HCT116 (cell line): Measurements from ENCODE around the gene KRT13. TPM values are rescaled to one million over a fixed set of nuclear protein-coding genes. Genes with fewer than 3 reads are reported as not detected.

Experiments used
- ATAC-seq: fragments of 200-7000 bp; cut with Tn5 transposase; 2 replicates; pipeline ENCODE4 v1.9.1; 2020; ENCODE audit warnings: mild to moderate bottlenecking, moderate library complexity
- BruUV-seq: library from RNA; stranded (reverse); fragments of 400-500 nt; replicated peaks from 2 replicates; lab custom pipeline; 2021; lab: Mats Ljungman, UMichigan
- CTCF ChIA-PET: fragments of 300-600 bp; sonication (Branson Sonifier 250); formaldehyde crosslinking; loops from one replicate; lab custom pipeline; 2021; ENCODE audit warnings: antibody characterized with exemption; lab: Charles Lee
- POLR2A ChIA-PET: fragments of 300-600, 350-600 bp; sonication (Branson Sonifier 250); formaldehyde crosslinking; loops from one replicate; lab custom pipeline; 2021; ENCODE audit warnings: antibody characterized with exemption; lab: Charles Lee
- RAD21 ChIA-PET, 2 experiments: fragments of 300-600 bp; sonication (Branson Sonifier 250); formaldehyde crosslinking; loops; one replicate each; lab custom pipeline; 2023; ENCODE audit warnings: low total read pairs in 2 of 2; ENCODE audit not compliant: uncharacterized antibody in 2 of 2, unreplicated experiment in 2 of 2, low non-redundant PET in 1 of 2; lab: Charles Lee
- DNase-seq: peaks from one replicate; pipeline ENCODE4 v3.0.0-alpha.2; 2010; ENCODE audit warnings: low read depth, low spot score
- H2AFZ ChIP-seq: fragments of 200-600 bp; shearing (Covaris generic), sonication (generic); 2 replicates; pipeline ENCODE4 v1.6.1; 2017; ENCODE audit warnings: low read depth, mixed run types, mixed read lengths, antibody characterized with exemption, low read length; ENCODE audit not compliant: poor library complexity, severe bottlenecking
- H3K27ac ChIP-seq: 2 replicates; pipeline ENCODE4 v1.5.1; 2012; ENCODE audit warnings: low read depth, low read length
- H3K27me3 ChIP-seq: fragments of 200-600 bp; sonication (generic); 2 replicates; pipeline ENCODE4 v1.6.1; 2016; ENCODE audit warnings: mixed run types, low read length, mixed read lengths; ENCODE audit not compliant: insufficient read depth
- H3K36me3 ChIP-seq, 2 experiments: fragments of 200-500 bp in 1 of 2; fragments of 200-600 bp in 1 of 2; sonication (Bioruptor generic) in 1 of 2; sonication (generic) in 1 of 2; 2 replicates each; pipeline versions ENCODE4 v1.5.1 to v1.6.1; 2014 to 2016; ENCODE audit warnings: low read length in 2 of 2, inconsistent platforms in 1 of 2, mixed read lengths in 1 of 2, mixed run types in 1 of 2; ENCODE audit not compliant: insufficient read depth in 2 of 2, control insufficient read depth in 1 of 2
- H3K4me1 ChIP-seq, 2 experiments: fragments of 200-600 bp in 1 of 2; sonication (generic) in 1 of 2; 2 replicates each; pipeline versions ENCODE4 v1.5.1 to v1.6.1; 2012 to 2017; ENCODE audit warnings: low read length in 2 of 2, inconsistent platforms in 1 of 2, mild to moderate bottlenecking in 1 of 2, mixed read lengths in 1 of 2, mixed run types in 1 of 2, moderate library complexity in 1 of 2; ENCODE audit not compliant: insufficient read depth in 2 of 2, control insufficient read depth in 1 of 2
- H3K4me2 ChIP-seq: fragments of 200-600 bp; sonication (generic); 2 replicates; pipeline ENCODE4 v1.6.1; 2017; ENCODE audit warnings: mixed run types, low read length, mixed read lengths
- H3K4me3 ChIP-seq, 2 experiments: fragments of 200-600 bp in 1 of 2; sonication (generic) in 1 of 2; replicated peaks in 1 of 2; 2 replicates each; pipeline ENCODE4 v1.5.1; 2011 to 2016; ENCODE audit warnings: low read length in 2 of 2, control low read depth in 1 of 2, low read depth in 1 of 2, mild to moderate bottlenecking in 1 of 2, mixed read lengths in 1 of 2, mixed run types in 1 of 2
- H3K79me2 ChIP-seq: fragments of 200-600 bp; sonication (generic); 2 replicates; pipeline ENCODE4 v1.6.1; 2017; ENCODE audit warnings: mild to moderate bottlenecking, mixed run types, low read length, moderate library complexity, mixed read lengths; ENCODE audit not compliant: insufficient read depth
- H3K9ac ChIP-seq: fragments of 200-600 bp; sonication (generic); 2 replicates; pipeline ENCODE4 v1.6.1; 2016; ENCODE audit warnings: low read length, mixed read lengths
- H3K9me2 ChIP-seq: fragments of 200-600 bp; sonication (generic), shearing (Covaris generic); 2 replicates; pipeline ENCODE4 v1.6.1; 2017; ENCODE audit warnings: mixed run types, mild to moderate bottlenecking, moderate library complexity; ENCODE audit not compliant: insufficient read depth
- H3K9me3 ChIP-seq, 2 experiments: fragments of 200-500 bp in 1 of 2; fragments of 200-600 bp in 1 of 2; sonication (Bioruptor generic) in 1 of 2; sonication (generic) in 1 of 2; 2 replicates each; pipeline ENCODE4 v1.6.1; 2014 to 2017; ENCODE audit warnings: low read length in 2 of 2, mixed read lengths in 2 of 2, inconsistent platforms in 1 of 2, low read depth in 1 of 2, mild to moderate bottlenecking in 1 of 2, mixed run types in 1 of 2, moderate library complexity in 1 of 2; ENCODE audit not compliant: control insufficient read depth in 1 of 2, insufficient read depth in 1 of 2
- H4K20me1 ChIP-seq: fragments of 200-600 bp; sonication (generic), shearing (Covaris generic); 2 replicates; pipeline ENCODE4 v1.6.1; 2017; ENCODE audit warnings: mixed run types, mild to moderate bottlenecking, moderate library complexity; ENCODE audit not compliant: insufficient read depth
- CBX3 ChIP-seq: IDR thresholded peaks from 2 replicates; pipeline ENCODE4 v1.6.1; 2012; ENCODE audit warnings: low read depth
- CEBPB ChIP-seq: IDR thresholded peaks from 2 replicates; pipeline ENCODE4 v1.6.1; 2012; ENCODE audit warnings: low read depth
- EGR1 ChIP-seq: IDR thresholded peaks from 2 replicates; pipeline ENCODE4 v1.6.1; 2012; ENCODE audit warnings: low read depth
- ELF1 ChIP-seq: IDR thresholded peaks from 2 replicates; pipeline ENCODE4 v1.6.1; 2012; ENCODE audit warnings: low read depth, borderline replicate concordance
- EZH2phosphoT487 ChIP-seq: fragments of 200-600 bp; IDR thresholded peaks from 2 replicates; pipeline ENCODE4 v1.6.1; 2018; ENCODE audit warnings: antibody characterized with exemption, borderline replicate concordance
- FOSL1 ChIP-seq: IDR thresholded peaks from 2 replicates; pipeline ENCODE4 v1.6.1; 2012; ENCODE audit warnings: low read depth
- MAX ChIP-seq: IDR thresholded peaks from 2 replicates; pipeline ENCODE4 v1.6.1; 2012
- POLR2A ChIP-seq: IDR thresholded peaks from 2 replicates; pipeline ENCODE4 v1.7.0; 2011; ENCODE audit warnings: borderline replicate concordance; ENCODE audit not compliant: insufficient read depth, insufficient read length; ENCODE audit errors: extremely low read depth
- POLR2AphosphoS5 ChIP-seq: IDR thresholded peaks from 2 replicates; pipeline ENCODE4 v1.6.1; 2011; ENCODE audit warnings: mild to moderate bottlenecking, low read depth, low read length, moderate library complexity
- RAD21 ChIP-seq: IDR thresholded peaks from 2 replicates; pipeline ENCODE4 v1.6.1; 2012; ENCODE audit warnings: low read depth, mild to moderate bottlenecking
- SIN3A ChIP-seq: IDR thresholded peaks from 2 replicates; pipeline ENCODE4 v1.6.1; 2012; ENCODE audit warnings: low read depth
- SP1 ChIP-seq: IDR thresholded peaks from 2 replicates; pipeline ENCODE4 v1.6.1; 2012; ENCODE audit warnings: low read depth
- SRF ChIP-seq: IDR thresholded peaks from 2 replicates; pipeline ENCODE4 v1.6.1; 2012; ENCODE audit warnings: low read depth
- YY1 ChIP-seq: IDR thresholded peaks from 2 replicates; pipeline ENCODE4 v1.6.1; 2011; ENCODE audit warnings: low read length, low read depth, moderate library complexity, mild to moderate bottlenecking; ENCODE audit not compliant: insufficient replicate concordance; ENCODE audit errors: extremely low read depth
- ZBTB33 ChIP-seq: IDR thresholded peaks from 2 replicates; pipeline ENCODE4 v1.6.1; 2011; ENCODE audit warnings: mild to moderate bottlenecking, low read length, moderate library complexity; ENCODE audit not compliant: insufficient replicate concordance; ENCODE audit errors: extremely low read depth
- ZFX ChIP-seq: fragments of 450-650 bp; IDR thresholded peaks from 2 replicates; pipeline ENCODE4 v1.6.1; 2017
- intact Hi-C: fragments of 100-400 bp; cut with micrococcal nuclease; formaldehyde crosslinking; loops from 2 replicates; pipeline ENCODE4 v1.10.0; 2022
- total RNA-seq: library from RNA; stranded (reverse); gene quantifications from one replicate; pipeline ENCODE4 v1.2.1, GENCODE V29; 2021; ENCODE audit not compliant: unreplicated experiment
- TF ChIP-seq, protein P1 (sequence below), 3 experiments: fragments of 200-600 bp in 1 of 3; sonication (generic) in 1 of 3; IDR thresholded peaks in 2 of 3; conservative IDR thresholded peaks in 1 of 3; 2 replicates each; pipeline ENCODE4 v1.5.1; 2012 to 2017; ENCODE audit warnings: low read depth in 2 of 3, low read length in 2 of 3, antibody characterized with exemption in 1 of 3, borderline replicate concordance in 1 of 3, control low read depth in 1 of 3, mild to moderate bottlenecking in 1 of 3, mixed read lengths in 1 of 3, mixed run types in 1 of 3, moderate library complexity in 1 of 3; ENCODE audit not compliant: insufficient read depth in 1 of 3

Gene KRT13
- total RNA-seq, 1 experiment from 2014 or later, result 3.7 TPM

DNA sequence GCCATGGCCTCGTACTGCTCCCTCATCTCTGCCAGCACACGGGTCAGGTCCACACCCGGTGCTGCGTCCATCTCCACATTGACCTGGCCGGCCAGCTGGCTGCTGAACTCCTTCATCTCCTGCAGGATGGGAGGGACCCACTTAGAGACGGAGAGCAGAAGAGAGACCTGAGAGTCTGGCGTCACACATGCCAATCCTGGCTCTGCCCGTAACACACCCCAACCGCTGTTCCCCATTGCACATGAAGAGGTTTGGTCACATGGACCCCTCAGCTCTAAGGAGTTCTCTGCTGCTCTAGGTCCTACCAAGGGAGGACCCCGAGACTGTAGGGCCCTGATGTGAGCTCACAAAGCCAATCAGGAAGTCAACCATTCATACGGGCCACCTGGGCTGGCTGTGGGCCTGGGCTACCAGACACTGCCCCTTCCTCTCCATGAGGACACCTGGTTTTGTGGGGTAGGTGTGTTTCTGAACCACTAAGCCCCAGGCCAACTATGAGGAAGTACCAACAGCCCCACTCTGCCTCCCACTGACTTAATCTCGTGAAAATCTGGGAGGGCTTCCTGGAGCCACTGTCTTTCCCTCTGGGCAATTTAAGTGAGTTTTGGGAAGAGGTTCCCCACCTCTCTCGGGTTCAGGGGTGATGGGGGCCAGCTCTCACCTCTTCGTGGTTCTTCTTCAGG is 10.9 kb upstream of the KRT13 start:
- BruUV-seq, result no TSS peak
- no peak overlapping the region for H3K9ac ChIP-seq
- H3K79me2 ChIP-seq, result no peaks in the 10 kb centered on the region
- CTCF ChIA-PET, result interaction anchor here (1.2 to 1.9 kb wide), 2 partner anchors 14 to 32 kb away, joined by 3 to 4 read pairs; no protein-coding TSS in a partner anchor
- TF ChIP-seq ELF1 (no peak), SP1 (no peak), POLR2A (no peak), RAD21 (no peak), CEBPB (no peak), MAX (no peak), EGR1 (no peak), ZBTB33 (no peak), SRF (no peak), FOSL1 (no peak), ZFX (no peak), SIN3A (no peak), YY1 (no peak), CBX3 (no peak), EZH2phosphoT487 (no peak), POLR2AphosphoS5 (no peak)
- TF ChIP-seq, protein P1, sequence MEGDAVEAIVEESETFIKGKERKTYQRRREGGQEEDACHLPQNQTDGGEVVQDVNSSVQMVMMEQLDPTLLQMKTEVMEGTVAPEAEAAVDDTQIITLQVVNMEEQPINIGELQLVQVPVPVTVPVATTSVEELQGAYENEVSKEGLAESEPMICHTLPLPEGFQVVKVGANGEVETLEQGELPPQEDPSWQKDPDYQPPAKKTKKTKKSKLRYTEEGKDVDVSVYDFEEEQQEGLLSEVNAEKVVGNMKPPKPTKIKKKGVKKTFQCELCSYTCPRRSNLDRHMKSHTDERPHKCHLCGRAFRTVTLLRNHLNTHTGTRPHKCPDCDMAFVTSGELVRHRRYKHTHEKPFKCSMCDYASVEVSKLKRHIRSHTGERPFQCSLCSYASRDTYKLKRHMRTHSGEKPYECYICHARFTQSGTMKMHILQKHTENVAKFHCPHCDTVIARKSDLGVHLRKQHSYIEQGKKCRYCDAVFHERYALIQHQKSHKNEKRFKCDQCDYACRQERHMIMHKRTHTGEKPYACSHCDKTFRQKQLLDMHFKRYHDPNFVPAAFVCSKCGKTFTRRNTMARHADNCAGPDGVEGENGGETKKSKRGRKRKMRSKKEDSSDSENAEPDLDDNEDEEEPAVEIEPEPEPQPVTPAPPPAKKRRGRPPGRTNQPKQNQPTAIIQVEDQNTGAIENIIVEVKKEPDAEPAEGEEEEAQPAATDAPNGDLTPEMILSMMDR (IDR thresholded peaks at IDR 0.05 in 2 of 3, conservative IDR thresholded peaks at IDR 0.05 in 1 of 3; ENCODE audit: borderline replicate concordance in 1 of 3, insufficient read depth in 1 of 3, low read depth in 2 of 3, low read length in 2 of 3), result no peak
- POLR2A ChIA-PET, result interaction anchor here (1.1 to 1.7 kb wide), 2 partner anchors 10 to 12 kb away, joined by 4 to 6 read pairs; partner anchors contain the start of genes KRT13 and KRT19
- H4K20me1 ChIP-seq, result no peaks in the 10 kb centered on the region
- H3K27me3 ChIP-seq, result no peaks in the 10 kb centered on the region
- H3K4me3 ChIP-seq, result no peak overlapping the region
- DNase-seq (no peak), ATAC-seq (no peak)
- intact Hi-C loops, result no loop called here
- peaks cover 29 to 61% of the 10 kb centered on the region in 2 experiments for H3K4me1 ChIP-seq
- H2AFZ ChIP-seq, result no peak overlapping the region
- H3K9me2 ChIP-seq, result no peaks in the 10 kb centered on the region
- RAD21 ChIA-PET, result no interaction called here
- H3K4me2 ChIP-seq, result no peak overlapping the region
- H3K9me3 ChIP-seq, result no peaks in the 10 kb centered on the region
- no peak overlapping the region for H3K27ac ChIP-seq
- H3K36me3 ChIP-seq, result 0 out of 4 replicates have a peak, but pooled peaks cover 0 to 5% of the 10 kb centered on the region in 2 experiments
